Measurements from ENCODE around the gene KCNH3. TPM values are rescaled to one million over a fixed set of nuclear protein-coding genes. Genes with fewer than 3 reads are reported as not detected.
A peak's percentile ranks its signal among the peaks of the same experiment; 100 is the strongest.

Gene KCNH3
- total and polyA plus RNA-seq, 2 of the 8 experiments (the other 6 are each of a cell fraction or from before 2014, with no cell fraction given), result 0.24 to 0.50 TPM

- Histone ChIP-seq H3K9ac (replicated peaks in 1 of 4; ENCODE audit: extremely low read depth in 1 of 4, low read depth in 3 of 4, low read length in 3 of 4) (no peak overlapping the region), H2AK5ac (ENCODE audit: low read depth, low read length) (0 out of 2 replicates have a peak overlapping the region, but pooled peaks have one; percentile 69), H2BK120ac (replicated peaks; ENCODE audit: low read depth, low read length) (no peak overlapping the region), H3K14ac (ENCODE audit: insufficient read length) (no peak overlapping the region), H3K4ac (replicated peaks; ENCODE audit: insufficient read length, low read depth, low read length) (no peak overlapping the region), H3K56ac (replicated peaks; ENCODE audit: insufficient read length, low read depth, low read length) (no peak overlapping the region), H3K36me3 (ENCODE audit: control insufficient read depth in 2 of 4, insufficient read depth in 4 of 4, low read length in 3 of 4) (no peaks in the 10 kb centered on the region), H4K5ac (ENCODE audit: insufficient read length, low read depth, low read length) (no peak overlapping the region), H2BK20ac (ENCODE audit: low read length) (no peak overlapping the region), H4K20me1 (replicated peaks in 1 of 2; ENCODE audit: control insufficient read depth in 1 of 2, insufficient read depth in 2 of 2, low read length in 2 of 2) (no peaks in the 10 kb centered on the region), H3K9me3 (ENCODE audit: insufficient read depth in 2 of 2, low read depth in 1 of 2, low read length in 1 of 2) (no peaks in the 10 kb centered on the region), H3K4me3 (ENCODE audit: extremely low read depth in 1 of 4, insufficient read depth in 2 of 4, low read depth in 3 of 4, low read length in 4 of 4) (no peak overlapping the region), H3K79me1 (ENCODE audit: low read depth, low read length) (no peaks in the 10 kb centered on the region), H4K91ac (replicated peaks; ENCODE audit: insufficient read length, low read length) (no peak overlapping the region), H3K4me1 (replicated peaks in 1 of 4; ENCODE audit: control insufficient read depth in 3 of 4, insufficient read depth in 4 of 4, low read length in 3 of 4) (no peaks in the 10 kb centered on the region), H3K18ac (ENCODE audit: extremely low read depth, low read length) (no peak overlapping the region), H2BK5ac (ENCODE audit: low read depth, low read length) (no peak overlapping the region), H4K8ac (ENCODE audit: extremely low read depth, insufficient read depth, low read length) (no peak overlapping the region), H3K27me3 (replicated peaks in 1 of 4; ENCODE audit: control insufficient read depth in 3 of 4, extremely low read depth in 1 of 4, insufficient read depth in 3 of 4, low read length in 3 of 4) (peaks cover 0 to 4% (median 0%) of the 10 kb centered on the region in 4 experiments; a peak in 2 of 7 replicates), H2AFZ (ENCODE audit: low read length) (no peak overlapping the region), H3K23ac (ENCODE audit: insufficient read length) (no peak overlapping the region), H3K79me2 (ENCODE audit: control insufficient read depth in 1 of 2, insufficient read depth in 2 of 2, low read length in 2 of 2) (no peaks in the 10 kb centered on the region), H2BK15ac (ENCODE audit: low read length) (no peak overlapping the region), H3K23me2 (ENCODE audit: low read depth, low read length) (no peaks in the 10 kb centered on the region), H3K27ac (ENCODE audit: low read depth, low read length) (no peak overlapping the region), H2BK12ac (ENCODE audit: low read depth, low read length) (no peak overlapping the region), H3K4me2 (ENCODE audit: insufficient read depth in 1 of 2, low read depth in 2 of 2, low read length in 2 of 2) (no peak overlapping the region)
- FAIRE-seq (no peak), DNase-seq (ENCODE audit: low read depth in 1 of 2, low spot score in 2 of 2) (no peak)
- ChIA-PET POLR2A (ENCODE audit: partially characterized antibody) (no interaction called here), CTCF (ENCODE audit: partially characterized antibody) (interaction anchor here (0.8 to 1.3 kb wide), 3 partner anchors 10 to 18 kb away, joined by 3 to 4 read pairs (median 4); no protein-coding TSS in a partner anchor)
- WGBS, 2 experiments (ENCODE audit: extremely low coverage in 1 of 2, insufficient coverage in 1 of 2, insufficient read length in 1 of 2, insufficient replicate concordance in 2 of 2, low coverage in 1 of 2, low lambda C conversion rate in 2 of 2, missing lambda C conversion rate in 1 of 2), result 89% methylated on average over 10 of the region's 10 CpGs; no CpG with 5 or more reads in 1 of the 2 experiments
- TF ChIP-seq JUN (IDR thresholded peaks at IDR 0.05; ENCODE audit: low read depth, low read length) (no peak), GTF2F1 (IDR thresholded peaks at IDR 0.05; ENCODE audit: borderline replicate concordance, low read depth, low read length) (no peak), NRF1 (IDR thresholded peaks at IDR 0.05; ENCODE audit: low read depth, low read length) (no peak), HDAC2 (IDR thresholded peaks at IDR 0.05; ENCODE audit: borderline replicate concordance in 1 of 2, low read depth in 2 of 2, low read length in 2 of 2) (no peak), SP4 (IDR thresholded peaks at IDR 0.05; ENCODE audit: low read length) (no peak), RNF2 (IDR thresholded peaks at IDR 0.05; ENCODE audit: borderline replicate concordance, low read depth, low read length, missing control alignments, poor library complexity, severe bottlenecking) (no peak), KDM1A (IDR thresholded peaks at IDR 0.05; ENCODE audit: borderline replicate concordance, low read length) (no peak), TAF1 (IDR thresholded peaks at IDR 0.05; ENCODE audit: low read depth, low read length) (no peak), KDM5A (IDR thresholded peaks at IDR 0.05; ENCODE audit: low read length) (no peak), SRF (IDR thresholded peaks at IDR 0.05; ENCODE audit: low read depth, low read length) (no peak), SP2 (IDR thresholded peaks at IDR 0.05; ENCODE audit: low read length) (no peak), JUND (IDR thresholded peaks at IDR 0.05; ENCODE audit: low read length) (no peak)
- TF ChIP-seq, protein P1, sequence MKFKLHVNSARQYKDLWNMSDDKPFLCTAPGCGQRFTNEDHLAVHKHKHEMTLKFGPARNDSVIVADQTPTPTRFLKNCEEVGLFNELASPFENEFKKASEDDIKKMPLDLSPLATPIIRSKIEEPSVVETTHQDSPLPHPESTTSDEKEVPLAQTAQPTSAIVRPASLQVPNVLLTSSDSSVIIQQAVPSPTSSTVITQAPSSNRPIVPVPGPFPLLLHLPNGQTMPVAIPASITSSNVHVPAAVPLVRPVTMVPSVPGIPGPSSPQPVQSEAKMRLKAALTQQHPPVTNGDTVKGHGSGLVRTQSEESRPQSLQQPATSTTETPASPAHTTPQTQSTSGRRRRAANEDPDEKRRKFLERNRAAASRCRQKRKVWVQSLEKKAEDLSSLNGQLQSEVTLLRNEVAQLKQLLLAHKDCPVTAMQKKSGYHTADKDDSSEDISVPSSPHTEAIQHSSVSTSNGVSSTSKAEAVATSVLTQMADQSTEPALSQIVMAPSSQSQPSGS (IDR thresholded peaks at IDR 0.05; ENCODE audit: low read length), result no peak
Observed at GRCh38 chr12:49598527-49598926, 59.7 kb downstream of the KCNH3 start.

Data from H1 (cell line).